Tibial nerve (tissue), 4 donors: Measurements from ENCODE around the gene PLA2G2A. TPM values are rescaled to one million over a fixed set of nuclear protein-coding genes. Genes with fewer than 3 reads are reported as not detected.
"Not testable (repeated sequence)": the region's sequence is repeated elsewhere in the genome, so short reads cannot be mapped to it uniquely, and the experiment has no call there.

Source experiments
- DNase-seq, 2 donors: peaks; one replicate each; pipeline ENCODE4 v3.0.0-alpha.2; 2019; ENCODE audit warnings: low spot score in 2 of 2
- H3K27ac ChIP-seq, 4 donors: fragments of 200-600 bp; sonication (generic) in 3 of 4; one replicate each; pipeline ENCODE4 v1.5.1; 2017 to 2019; ENCODE audit warnings: mild to moderate bottlenecking in 1 of 4
- H3K27me3 ChIP-seq, 2 donors: fragments of 200-600 bp; sonication (generic) in 1 of 2; one replicate each; pipeline versions ENCODE4 v1.5.1 to v1.6.0; 2017 to 2019
- H3K36me3 ChIP-seq, 3 donors: fragments of 200-600 bp; sonication (generic); one replicate each; pipeline ENCODE4 v1.5.1; 2018 to 2019
- H3K4me1 ChIP-seq, 4 donors: fragments of 200-600 bp; sonication (generic) in 3 of 4; one replicate each; pipeline ENCODE4 v1.5.1; 2017 to 2019
- H3K4me3 ChIP-seq, 4 donors: fragments of 200-600 bp; sonication (generic) in 3 of 4; one replicate each; pipeline ENCODE4 v1.5.1; 2017 to 2019; ENCODE audit warnings: mild to moderate bottlenecking in 1 of 4, moderate library complexity in 1 of 4
- H3K9me3 ChIP-seq, 4 donors: fragments of 200-600 bp; sonication (generic) in 3 of 4; one replicate each; pipeline ENCODE4 v1.5.1; 2017 to 2019
- EP300 ChIP-seq, 2 donors: sonication (generic); formaldehyde crosslinking; IDR thresholded peaks; one replicate each; pipeline ENCODE4 v1.6.1; 2017; ENCODE audit warnings: antibody characterized with exemption in 2 of 2, mild to moderate bottlenecking in 1 of 2
- POLR2A ChIP-seq, 2 donors: fragments of 450-650 bp; IDR thresholded peaks; one replicate each; pipeline ENCODE4 v1.6.1; 2017; ENCODE audit warnings: antibody characterized with exemption in 2 of 2, mild to moderate bottlenecking in 2 of 2, moderate library complexity in 2 of 2
- WGBS, 2 donors: methylation state at CpG; one replicate each; pipeline ENCODE4 v1.1.5; 2018; 5-methylcytosine and 5-hydroxymethylcytosine counted together
- total RNA-seq, 4 donors: library from RNA; depleted of rRNA; stranded (reverse); fragments of >200 nt; gene quantifications; one replicate each; pipeline ENCODE4 v1.1.0, GENCODE V29; 2016
- TF ChIP-seq, protein P1 (sequence below), 5 experiments: fragments of 200-600 bp in 3 of 5; fragments of 450-650 bp in 2 of 5; sonication (generic) in 3 of 5; IDR thresholded peaks; one replicate each; pipeline ENCODE4 v1.5.1; 2016 to 2019; ENCODE audit warnings: antibody characterized with exemption in 5 of 5, mild to moderate bottlenecking in 3 of 5, moderate library complexity in 2 of 5

Gene PLA2G2A
- total RNA-seq, 4 donors from 2014 or later: 327 to 509 (median 407) TPM

DNA sequence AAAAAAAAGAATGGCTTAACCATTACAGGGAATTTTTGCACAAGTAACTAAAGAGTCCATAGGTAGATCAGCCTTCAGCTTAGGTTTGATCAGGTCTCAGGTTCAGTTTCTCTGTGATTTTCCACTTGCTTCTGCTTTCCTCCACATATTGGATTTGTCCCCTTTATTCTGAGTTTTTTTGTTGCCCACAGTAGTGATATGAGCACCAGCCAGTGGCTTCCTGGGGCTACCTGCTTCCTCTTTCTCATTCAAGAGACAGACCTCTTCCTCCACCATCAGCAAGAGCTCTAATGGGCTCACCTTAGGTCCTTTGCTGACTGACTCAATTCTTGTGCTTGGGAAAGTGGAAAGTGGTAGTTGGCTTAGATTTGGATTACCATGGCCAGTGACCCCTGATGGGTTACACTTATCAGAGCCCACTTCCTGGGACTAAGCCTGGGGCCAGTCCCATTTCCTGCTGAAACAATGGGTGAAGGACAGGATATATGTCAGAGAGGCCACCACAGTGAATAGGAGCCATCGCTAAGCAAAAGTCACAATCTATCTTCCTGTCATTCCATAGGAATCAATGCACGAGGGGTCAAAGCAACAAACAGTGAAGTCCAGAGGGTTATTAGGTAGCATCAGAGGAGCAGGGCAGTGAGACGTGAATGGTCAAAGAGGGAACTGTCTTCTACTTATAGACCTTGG is 43.2 kb downstream of the PLA2G2A start:
- Histone ChIP-seq H3K4me3 (no peak overlapping the region), H3K4me1 (no peaks in the 10 kb centered on the region), H3K27ac (no peak overlapping the region), H3K9me3 (peaks cover 0 to 20% (median 2%) of the 10 kb centered on the region in 4 donors), H3K36me3 (no peaks in the 10 kb centered on the region), H3K27me3 (no peaks in the 10 kb centered on the region)
- WGBS, 2 donors: 52 to 63% methylated on average over 3 of the region's 3 CpGs
- no peak for DNase-seq
- TF ChIP-seq, protein P1, sequence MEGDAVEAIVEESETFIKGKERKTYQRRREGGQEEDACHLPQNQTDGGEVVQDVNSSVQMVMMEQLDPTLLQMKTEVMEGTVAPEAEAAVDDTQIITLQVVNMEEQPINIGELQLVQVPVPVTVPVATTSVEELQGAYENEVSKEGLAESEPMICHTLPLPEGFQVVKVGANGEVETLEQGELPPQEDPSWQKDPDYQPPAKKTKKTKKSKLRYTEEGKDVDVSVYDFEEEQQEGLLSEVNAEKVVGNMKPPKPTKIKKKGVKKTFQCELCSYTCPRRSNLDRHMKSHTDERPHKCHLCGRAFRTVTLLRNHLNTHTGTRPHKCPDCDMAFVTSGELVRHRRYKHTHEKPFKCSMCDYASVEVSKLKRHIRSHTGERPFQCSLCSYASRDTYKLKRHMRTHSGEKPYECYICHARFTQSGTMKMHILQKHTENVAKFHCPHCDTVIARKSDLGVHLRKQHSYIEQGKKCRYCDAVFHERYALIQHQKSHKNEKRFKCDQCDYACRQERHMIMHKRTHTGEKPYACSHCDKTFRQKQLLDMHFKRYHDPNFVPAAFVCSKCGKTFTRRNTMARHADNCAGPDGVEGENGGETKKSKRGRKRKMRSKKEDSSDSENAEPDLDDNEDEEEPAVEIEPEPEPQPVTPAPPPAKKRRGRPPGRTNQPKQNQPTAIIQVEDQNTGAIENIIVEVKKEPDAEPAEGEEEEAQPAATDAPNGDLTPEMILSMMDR (IDR thresholded peaks at IDR 0.05): no peak
- TF ChIP-seq POLR2A (IDR thresholded peaks at IDR 0.05) (no peak), EP300 (IDR thresholded peaks at IDR 0.05) (no peak)

DNA sequence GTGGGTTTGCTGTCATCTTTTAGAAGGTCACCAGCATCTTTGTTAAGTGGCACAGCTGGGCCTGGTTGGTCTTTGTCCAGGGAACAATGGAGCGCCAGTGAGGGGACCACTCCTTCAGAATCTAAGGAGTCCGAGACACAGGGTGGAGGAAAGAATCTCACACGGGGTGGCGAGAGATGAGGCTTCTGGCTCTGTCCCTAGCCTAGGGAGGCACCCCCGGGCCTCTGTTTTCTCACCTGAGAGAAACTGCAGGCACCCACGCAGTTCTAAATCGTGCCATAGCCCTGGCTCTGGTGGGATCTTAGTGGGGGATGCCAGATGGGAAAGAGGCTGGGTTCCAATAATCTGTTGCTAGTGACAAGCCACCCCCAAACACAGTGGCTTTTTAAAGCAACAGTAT is 45.1 kb downstream of the PLA2G2A start:
- Histone ChIP-seq H3K4me3 (no peak overlapping the region), H3K27ac (no peak overlapping the region), H3K4me1 (no peaks in the 10 kb centered on the region), H3K27me3 (no peaks in the 10 kb centered on the region), H3K9me3 (peaks cover 0 to 28% (median 4%) of the 10 kb centered on the region in 4 donors), H3K36me3 (no peaks in the 10 kb centered on the region)
- 83 to 86% methylated on average over 7 of the region's 7 CpGs for WGBS, 2 donors
- DNase-seq: no peak
- TF ChIP-seq POLR2A (IDR thresholded peaks at IDR 0.05): no peak
- TF ChIP-seq, protein P1 (IDR thresholded peaks at IDR 0.05): no peak
- no peak for TF ChIP-seq EP300 (IDR thresholded peaks at IDR 0.05)

DNA sequence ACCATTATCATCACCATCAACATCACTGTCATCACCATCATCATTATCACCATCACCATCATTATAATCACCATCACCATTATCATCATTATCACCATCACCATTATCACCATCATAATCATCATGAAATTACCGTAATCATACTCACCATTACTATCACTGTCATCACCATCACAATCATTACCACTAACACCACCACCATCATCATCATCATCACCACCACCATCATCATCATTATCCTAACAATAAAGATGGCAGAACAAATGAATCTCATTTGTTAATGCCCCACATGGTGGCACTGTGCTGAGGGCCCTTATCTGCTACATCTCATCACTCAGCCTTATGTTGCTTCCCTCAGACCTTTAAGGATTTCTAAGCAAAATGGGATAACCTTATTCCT is 46.6 kb downstream of the PLA2G2A start:
- Histone ChIP-seq H3K36me3 (no peaks in the 10 kb centered on the region), H3K4me3 (no peak overlapping the region), H3K27ac (no peak overlapping the region), H3K9me3 (peaks cover 0 to 28% (median 4%) of the 10 kb centered on the region in 4 donors), H3K27me3 (no peaks in the 10 kb centered on the region), H3K4me1 (no peaks in the 10 kb centered on the region)
- WGBS, 2 donors: 0 to 39% methylated on average over 1 of the region's 1 CpG
- TF ChIP-seq, protein P1 (IDR thresholded peaks at IDR 0.05): no peak
- TF ChIP-seq POLR2A (IDR thresholded peaks at IDR 0.05): no peak
- no peak for TF ChIP-seq EP300 (IDR thresholded peaks at IDR 0.05)
- no peak for DNase-seq

DNA sequence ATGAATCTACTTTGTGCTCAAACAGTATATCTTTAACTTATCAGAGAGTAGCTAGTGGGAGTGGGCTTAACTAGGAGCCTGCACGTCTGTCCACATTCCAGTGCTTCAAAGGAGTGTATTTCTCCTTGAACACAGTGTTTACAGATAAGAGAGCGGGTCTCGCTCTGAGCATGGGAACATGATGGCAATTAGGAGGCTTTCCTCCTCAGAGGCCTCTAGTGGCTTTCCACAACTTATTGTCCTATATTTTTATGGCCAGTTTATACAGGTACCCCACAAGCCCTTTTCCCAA is 52.3 kb downstream of the PLA2G2A start:
- H3K9me3 ChIP-seq: peaks cover 0 to 16% (median 4%) of the 10 kb centered on the region in 4 donors
- DNase-seq, H3K4me3 ChIP-seq, H3K27ac ChIP-seq, H3K36me3 ChIP-seq, H3K27me3 ChIP-seq, H3K4me1 ChIP-seq: not testable (repeated sequence)
- 62 to 66% methylated on average over 3 of the region's 3 CpGs for WGBS, 2 donors

DNA sequence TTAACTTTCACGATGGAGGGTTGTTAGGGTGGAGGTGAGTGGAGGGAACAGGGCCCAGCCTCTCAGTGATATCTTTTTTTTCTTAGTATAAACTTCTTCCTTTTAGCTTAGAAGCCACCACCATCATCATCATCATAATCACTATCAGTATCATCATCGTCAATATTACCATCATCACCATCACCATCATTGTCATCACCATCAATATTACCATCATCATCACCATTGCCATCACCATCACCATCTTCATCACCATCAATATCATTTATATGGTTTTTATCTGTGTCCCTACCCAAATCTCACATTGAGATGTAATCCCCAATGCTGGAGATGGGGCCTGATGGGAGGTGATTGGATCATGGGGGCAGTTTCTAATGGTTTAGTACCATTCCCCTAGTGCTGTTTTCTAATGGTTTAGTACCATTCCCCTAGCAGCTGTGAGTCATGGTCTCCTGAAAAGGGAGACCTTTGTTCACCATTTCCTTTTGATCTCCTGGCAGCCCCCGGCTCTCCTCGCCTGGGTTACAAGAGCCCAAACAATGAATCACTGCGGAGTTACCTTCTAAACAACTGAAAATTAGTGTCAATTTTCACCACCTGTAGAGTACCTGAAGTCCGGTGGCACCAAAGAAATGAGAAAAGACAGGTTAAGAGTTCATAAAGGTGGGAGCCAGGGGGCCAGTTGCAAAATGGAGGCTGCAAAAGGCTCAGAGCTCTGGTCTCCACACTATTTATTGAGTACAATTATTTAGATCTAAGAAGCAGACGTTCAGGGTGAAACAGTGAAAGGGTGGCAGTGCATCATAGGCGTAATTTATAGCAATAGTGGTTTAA is 52.9 kb downstream of the PLA2G2A start:
- TF ChIP-seq POLR2A (IDR thresholded peaks at IDR 0.05) (no peak), EP300 (IDR thresholded peaks at IDR 0.05) (no peak)
- TF ChIP-seq, protein P1 (IDR thresholded peaks at IDR 0.05): no peak
- Histone ChIP-seq H3K4me3 (no peak overlapping the region), H3K4me1 (no peaks in the 10 kb centered on the region), H3K36me3 (no peaks in the 10 kb centered on the region), H3K27ac (no peak overlapping the region), H3K9me3 (peaks cover 0 to 11% (median 3%) of the 10 kb centered on the region in 4 donors), H3K27me3 (peaks cover 0 to 8% of the 10 kb centered on the region in 2 donors)
- WGBS, 2 donors: 59 to 62% methylated on average over 8 of the region's 8 CpGs
- no peak for DNase-seq

Other genes with a start within 250 kb of the PLA2G2A start
- gene TMCO4, start 179.7 kb downstream of the PLA2G2A start, total RNA-seq: 10 to 100 TPM; 19.3 to 37.5 (median 29.3) TPM
- not detected for gene RNF186, start 164.3 kb downstream of the PLA2G2A start, total RNA-seq
- gene OTUD3, start 97.2 kb downstream of the PLA2G2A start, total RNA-seq: 1 to 10 TPM; 4.6 to 6.1 (median 5.4) TPM
- not detected for gene PLA2G2E, start 56.0 kb downstream of the PLA2G2A start, total RNA-seq
- 1 to 10 TPM in 3 of 4 donors, under 1 TPM in 1; 0.87 to 4.7 (median 2.2) TPM for gene PLA2G5, start 90.6 kb upstream of the PLA2G2A start, total RNA-seq
- not detected for gene PLA2G2D, start 139.9 kb upstream of the PLA2G2A start, total RNA-seq
- gene PLA2G2F, start 159.7 kb upstream of the PLA2G2A start, total RNA-seq: not detected
- gene UBXN10, start 206.5 kb upstream of the PLA2G2A start, total RNA-seq: under 1 TPM; under 0.01 to 0.84 (median 0.41) TPM
- not detected for gene PLA2G2C, start 206.9 kb upstream of the PLA2G2A start, total RNA-seq